ENCODE measurements around the gene BUB3.

The BUB3 gene

DNA sequence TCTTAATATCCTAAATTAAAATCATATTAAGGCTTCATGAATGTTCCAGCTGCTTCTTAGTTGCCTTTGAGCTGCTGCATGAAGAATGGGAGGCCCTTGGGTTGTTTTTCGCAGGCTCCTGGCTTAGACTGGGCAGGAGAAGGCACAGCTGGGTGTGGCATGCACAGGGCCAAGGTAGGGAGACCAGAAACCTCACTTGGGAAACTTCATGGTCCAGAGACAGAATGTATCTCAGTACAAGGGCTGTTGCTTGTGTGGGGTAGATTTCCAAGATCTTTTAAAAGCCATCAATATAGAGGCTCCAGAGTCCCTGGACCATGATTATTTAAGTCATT is 49.9 kb downstream of the BUB3 start:
- no peak for DNase-seq (ENCODE audit: low read depth)

DNA sequence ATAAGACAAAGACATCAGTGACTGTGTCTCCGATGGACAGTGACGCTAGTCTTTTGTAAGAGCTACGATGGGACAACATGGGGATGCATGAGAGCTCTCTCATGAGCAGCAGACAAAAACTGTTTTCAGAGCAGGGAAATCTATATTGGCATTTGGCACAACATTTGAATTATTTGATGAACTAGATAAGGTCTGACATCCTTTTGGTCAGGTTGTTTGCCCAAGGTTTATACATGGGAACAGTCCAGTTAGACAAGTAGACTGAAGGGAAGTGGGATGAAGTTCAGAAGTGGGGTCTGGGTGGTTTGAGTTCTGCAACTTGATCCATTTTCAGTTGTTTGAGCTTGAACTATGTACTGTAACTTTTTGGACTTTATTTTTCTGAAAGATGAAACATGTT is 50.8 kb downstream of the BUB3 start:
- DNase-seq (ENCODE audit: low read depth): no peak

DNA sequence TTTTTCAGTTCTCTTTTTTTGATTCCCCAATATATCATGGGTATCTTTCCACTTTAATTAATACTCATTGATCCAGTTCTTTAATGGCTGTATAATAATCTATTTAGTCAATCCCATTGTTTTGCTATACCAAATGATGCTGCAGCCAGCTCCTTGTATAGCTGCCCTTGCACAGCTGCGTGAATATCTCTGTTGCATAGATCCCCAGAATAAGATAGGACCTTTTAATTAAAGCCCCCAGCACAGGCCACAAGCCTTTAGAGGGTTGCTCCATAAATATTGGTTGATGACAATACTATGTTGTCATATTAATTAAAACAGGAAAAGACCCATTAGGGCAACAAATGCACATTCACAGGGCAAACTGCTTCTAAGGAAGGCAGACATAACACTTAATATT is 57.9 kb downstream of the BUB3 start:
- no peak for DNase-seq (ENCODE audit: low read depth)

DNA sequence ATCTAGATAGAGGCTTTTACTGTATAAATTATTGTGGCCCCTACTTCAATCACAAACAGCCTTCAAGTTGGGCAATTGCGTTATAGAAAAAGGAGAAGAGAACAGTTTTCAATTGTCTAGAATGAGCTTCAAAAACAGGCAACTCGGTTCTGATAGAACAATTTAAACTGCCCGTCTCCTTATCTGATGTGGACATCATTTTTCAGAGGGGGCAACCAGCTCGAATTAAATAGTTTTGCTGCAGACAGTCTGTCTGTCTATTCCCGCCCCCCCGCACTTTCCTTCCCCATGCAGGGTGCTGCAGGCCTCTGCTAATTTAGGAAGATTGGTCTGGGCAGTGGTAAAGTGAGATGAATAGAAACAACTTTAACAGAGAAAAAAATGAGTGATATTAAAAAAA is 58.4 kb downstream of the BUB3 start:
- no peak for DNase-seq (ENCODE audit: low read depth)

GRCh38 chr10:123213192-123213591 is 59.0 kb downstream of the BUB3 start:
- DNase-seq (ENCODE audit: low read depth): no peak
